Effector memory CD4-positive, alpha-beta T cell (primary cell): ENCODE measurements around the gene TTLL5.

ENCODE experiments used
- DNase-seq, 3 donors: peaks; one replicate each; pipeline ENCODE4 v3.0.0-alpha.2; 2020
- H3K27ac ChIP-seq: 2 replicates; pipeline ENCODE4 v1.7.0; 2013; ENCODE audit warnings: mild to moderate bottlenecking, low read length, moderate library complexity; ENCODE audit not compliant: insufficient read depth, poor library complexity, severe bottlenecking
- H3K27me3 ChIP-seq: replicated peaks from 2 replicates; pipeline ENCODE4 v1.7.0; 2013; ENCODE audit warnings: mild to moderate bottlenecking, low read length; ENCODE audit not compliant: insufficient read depth, control insufficient read depth, poor library complexity, severe bottlenecking
- H3K36me3 ChIP-seq: 2 replicates; pipeline ENCODE4 v1.7.0; 2013; ENCODE audit warnings: mild to moderate bottlenecking, low read length, moderate library complexity; ENCODE audit not compliant: control insufficient read depth, insufficient read depth
- H3K4me1 ChIP-seq: 2 replicates; pipeline ENCODE4 v1.7.0; 2013; ENCODE audit warnings: low read length, mild to moderate bottlenecking; ENCODE audit not compliant: control insufficient read depth, insufficient read depth, poor library complexity, severe bottlenecking
- H3K4me3 ChIP-seq: 2 replicates; pipeline ENCODE4 v1.7.0; 2013; ENCODE audit warnings: low read length, low read depth, mild to moderate bottlenecking; ENCODE audit not compliant: insufficient read depth, poor library complexity, severe bottlenecking
- H3K9me3 ChIP-seq: 2 replicates; pipeline ENCODE4 v1.7.0; 2013; ENCODE audit warnings: mild to moderate bottlenecking, low read length, moderate library complexity; ENCODE audit not compliant: control insufficient read depth

Gene TTLL5

DNA sequence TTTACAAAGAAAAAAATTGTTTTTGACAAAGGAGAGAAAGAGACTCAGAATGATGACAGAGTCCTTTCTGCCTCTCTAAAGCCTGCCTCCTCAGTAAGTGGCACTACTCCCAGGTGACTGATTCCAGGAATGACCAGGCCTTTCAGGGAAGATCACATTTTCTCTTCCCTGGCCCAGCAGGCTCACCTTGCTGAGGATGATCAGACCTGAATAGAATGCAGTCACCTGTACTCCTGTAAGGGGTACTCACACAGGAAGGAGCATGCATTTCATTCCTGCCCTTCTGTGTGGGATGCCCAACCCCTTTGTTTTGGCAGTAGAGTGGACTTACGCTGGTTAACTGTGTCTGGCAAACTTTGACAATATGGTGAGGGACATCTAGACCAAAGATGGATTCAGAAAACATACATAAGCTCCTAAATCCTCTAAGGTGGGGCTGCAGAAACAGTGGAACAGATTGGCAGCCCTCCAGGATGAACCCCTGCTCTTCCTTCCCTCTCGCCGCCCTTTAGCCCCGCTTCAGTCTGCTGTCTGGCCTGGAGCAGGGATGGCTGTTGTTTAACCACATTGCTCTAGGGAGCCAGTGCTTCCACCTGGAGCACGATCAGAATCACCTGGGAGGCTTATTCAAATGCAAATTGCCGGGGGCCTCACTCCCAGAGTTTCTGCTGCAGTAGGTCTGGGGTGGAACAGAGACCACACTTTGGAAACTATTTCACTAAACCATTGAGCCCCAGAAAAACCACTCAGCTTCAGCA lies 30.2 kb upstream of the TTLL5 start:
- DNase-seq: no peak
- Histone ChIP-seq H3K4me1 (no peaks in the 10 kb centered on the region), H3K36me3 (no peaks in the 10 kb centered on the region), H3K27me3 (no peaks in the 10 kb centered on the region), H3K9me3 (no peaks in the 10 kb centered on the region), H3K27ac (no peak overlapping the region), H3K4me3 (no peak overlapping the region)

DNA sequence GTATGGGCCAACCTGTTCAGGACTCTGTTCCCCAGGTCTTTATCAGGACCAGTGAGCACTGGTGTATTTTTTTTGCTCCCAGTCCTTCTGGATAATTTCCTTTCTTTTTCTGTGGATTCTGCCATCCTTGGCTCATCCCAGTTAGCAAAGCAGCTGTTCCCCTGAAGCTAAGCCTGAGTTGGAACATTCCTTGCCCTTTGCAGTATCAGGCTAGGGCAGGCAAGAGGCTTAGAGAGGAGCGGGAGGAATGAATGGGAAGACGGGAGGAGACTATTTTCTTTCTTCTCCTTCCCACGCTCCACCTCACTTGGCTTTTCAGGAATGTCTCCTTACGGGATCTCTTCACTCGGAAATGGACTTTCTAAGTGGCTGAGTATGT lies 29.6 kb upstream of the TTLL5 start:
- no peak for DNase-seq
- no peaks in the 10 kb centered on the region for H3K27me3 ChIP-seq
- H3K4me1 ChIP-seq: no peaks in the 10 kb centered on the region
- no peaks in the 10 kb centered on the region for H3K36me3 ChIP-seq
- H3K27ac ChIP-seq: no peak overlapping the region
- no peak overlapping the region for H3K4me3 ChIP-seq
- H3K9me3 ChIP-seq: no peaks in the 10 kb centered on the region

- Histone ChIP-seq H3K4me3 (no peak overlapping the region), H3K36me3 (no peaks in the 10 kb centered on the region), H3K4me1 (no peaks in the 10 kb centered on the region), H3K27ac (no peak overlapping the region), H3K27me3 (no peaks in the 10 kb centered on the region), H3K9me3 (no peaks in the 10 kb centered on the region)
- no peak for DNase-seq
Measured at GRCh38 chr14:75634848-75635247, 26.2 kb upstream of the TTLL5 start.

- Histone ChIP-seq H3K27me3 (no peaks in the 10 kb centered on the region), H3K4me1 (no peaks in the 10 kb centered on the region), H3K4me3 (no peak overlapping the region), H3K9me3 (no peaks in the 10 kb centered on the region), H3K27ac (no peak overlapping the region), H3K36me3 (no peaks in the 10 kb centered on the region)
- DNase-seq: no peak
Measured at GRCh38 chr14:75636100-75636692, 24.9 kb upstream of the TTLL5 start.

DNA sequence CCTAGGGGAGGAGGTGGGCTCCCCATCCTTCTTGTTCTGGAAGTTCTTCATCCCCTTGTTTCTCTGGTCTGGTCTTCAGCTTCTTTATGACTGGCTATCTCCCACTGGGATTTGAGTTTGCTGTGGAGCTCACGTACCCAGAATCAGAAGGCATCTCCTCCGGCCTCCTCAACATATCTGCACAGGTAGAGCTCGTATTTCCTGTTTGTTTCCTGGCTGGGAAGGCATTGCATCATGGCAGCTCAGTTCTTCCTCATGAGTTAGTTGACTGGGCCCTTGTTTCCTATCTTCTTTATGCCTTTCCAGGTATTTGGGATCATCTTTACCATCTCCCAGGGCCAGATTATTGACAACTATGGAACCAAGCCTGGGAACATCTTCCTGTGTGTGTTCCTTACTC lies 20.2 kb upstream of the TTLL5 start:
- Histone ChIP-seq H3K4me1 (no peaks in the 10 kb centered on the region), H3K4me3 (no peak overlapping the region), H3K27ac (no peak overlapping the region), H3K36me3 (no peaks in the 10 kb centered on the region), H3K9me3 (no peaks in the 10 kb centered on the region), H3K27me3 (no peaks in the 10 kb centered on the region)
- no peak for DNase-seq

GRCh38 chr14:75643985-75644384 lies 17.1 kb upstream of the TTLL5 start:
- Histone ChIP-seq H3K27me3 (no peaks in the 10 kb centered on the region), H3K27ac (no peak overlapping the region), H3K9me3 (no peaks in the 10 kb centered on the region), H3K4me3 (no peak overlapping the region), H3K36me3 (peaks cover 16% of the 10 kb centered on the region), H3K4me1 (no peaks in the 10 kb centered on the region)
- DNase-seq: no peak

GRCh38 chr14:75645056-75645455 lies 16.0 kb upstream of the TTLL5 start:
- Histone ChIP-seq H3K27me3 (no peaks in the 10 kb centered on the region), H3K9me3 (no peaks in the 10 kb centered on the region), H3K4me1 (no peaks in the 10 kb centered on the region), H3K27ac (no peak overlapping the region), H3K4me3 (no peak overlapping the region), H3K36me3 (peaks cover 26% of the 10 kb centered on the region)
- no peak for DNase-seq

DNA sequence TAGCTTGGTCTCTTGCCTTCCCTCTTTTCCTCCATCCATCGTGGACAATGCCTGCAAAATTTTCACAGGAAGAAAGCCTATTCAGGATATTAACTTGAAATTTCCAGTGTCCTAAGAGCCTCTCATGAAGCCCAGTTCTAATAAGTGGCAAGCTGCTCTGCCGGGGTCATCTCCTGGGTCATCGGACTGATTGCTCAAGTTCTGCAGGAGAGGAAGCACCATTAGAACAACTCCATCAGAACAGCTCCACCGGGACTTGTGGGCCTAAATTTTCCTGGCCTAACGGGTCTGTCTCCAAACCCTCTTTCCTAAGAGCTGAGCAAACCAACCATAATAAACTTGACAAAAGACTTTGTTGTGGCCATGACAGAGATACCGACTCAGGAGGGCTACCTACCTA lies 14.3 kb upstream of the TTLL5 start:
- H3K36me3 ChIP-seq: peaks cover 41% of the 10 kb centered on the region
- no peaks in the 10 kb centered on the region for H3K9me3 ChIP-seq
- no peak overlapping the region for H3K27ac ChIP-seq
- no peak for DNase-seq
- H3K4me1 ChIP-seq: no peaks in the 10 kb centered on the region
- no peaks in the 10 kb centered on the region for H3K27me3 ChIP-seq
- no peak overlapping the region for H3K4me3 ChIP-seq

DNA sequence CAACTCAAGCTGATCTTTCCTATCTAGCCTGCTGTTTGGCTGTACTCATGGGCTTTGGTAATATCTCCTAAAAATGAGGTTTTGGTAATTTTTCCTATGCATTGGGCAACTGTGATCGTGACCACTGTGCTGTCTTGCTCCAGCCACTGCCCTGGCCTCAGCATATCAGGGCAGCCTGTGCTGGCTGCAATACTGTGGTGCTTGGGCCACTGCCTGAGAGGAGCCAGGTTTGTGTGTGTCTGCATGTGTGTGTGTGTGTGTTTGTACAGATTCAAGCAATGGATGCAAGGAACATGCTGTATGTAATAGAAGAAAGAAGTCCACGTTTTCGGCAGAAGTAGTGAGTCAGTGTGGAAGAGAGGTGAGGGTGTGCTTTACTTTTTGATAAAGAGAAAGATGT lies 13.4 kb upstream of the TTLL5 start:
- Histone ChIP-seq H3K4me1 (no peaks in the 10 kb centered on the region), H3K36me3 (peaks cover 45% of the 10 kb centered on the region), H3K27me3 (no peaks in the 10 kb centered on the region), H3K9me3 (no peaks in the 10 kb centered on the region), H3K4me3 (no peak overlapping the region), H3K27ac (no peak overlapping the region)
- DNase-seq: no peak

DNA sequence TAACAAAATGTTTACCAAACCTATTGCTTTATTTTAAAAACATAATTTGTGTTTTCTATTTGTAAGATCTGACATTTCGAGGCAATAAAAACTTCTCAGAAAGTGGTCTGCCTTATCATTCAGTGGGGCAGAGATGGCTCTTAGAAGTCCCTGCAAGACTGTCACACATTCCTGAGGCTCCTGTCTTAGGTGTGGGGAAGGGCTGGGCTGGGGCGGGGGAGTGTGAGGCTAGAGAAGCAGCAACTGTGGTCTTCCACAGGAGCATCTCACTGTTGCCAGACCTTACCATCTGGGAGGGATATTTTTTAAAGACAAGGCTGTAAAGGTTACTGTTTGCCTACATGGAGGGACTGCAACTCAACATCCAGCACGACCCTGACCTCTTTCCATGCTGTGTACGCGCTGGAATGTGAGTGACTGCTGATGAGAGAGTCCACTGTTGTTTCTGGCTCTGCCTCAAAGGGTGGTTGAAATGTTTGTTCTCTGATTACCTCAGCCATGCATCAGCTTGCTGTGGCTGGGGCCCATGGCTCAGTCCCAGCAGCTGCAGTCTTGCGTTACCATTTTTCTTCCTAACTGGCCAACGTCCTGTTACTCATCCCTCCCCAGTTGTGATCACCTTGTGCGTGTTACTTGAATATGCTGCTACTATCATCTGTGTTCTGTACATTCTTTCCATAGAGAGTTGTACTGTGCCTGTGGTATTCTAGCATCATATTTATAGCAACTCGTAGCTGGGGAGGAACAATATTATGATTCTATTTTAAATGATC lies 12.8 kb upstream of the TTLL5 start:
- no peak for DNase-seq
- Histone ChIP-seq H3K27ac (no peak overlapping the region), H3K9me3 (no peaks in the 10 kb centered on the region), H3K36me3 (peaks cover 45% of the 10 kb centered on the region), H3K4me3 (no peak overlapping the region), H3K27me3 (no peaks in the 10 kb centered on the region), H3K4me1 (no peaks in the 10 kb centered on the region)
